WI38 (cell line): ENCODE data around the gene CREBL2.

Experiments used
- H3K4me3 ChIP-seq: 2 replicates; pipeline ENCODE4 v1.5.1; 2011; ENCODE audit warnings: low read depth, mild to moderate bottlenecking, control low read depth, low read length
- TF ChIP-seq, protein P1 (sequence below): IDR thresholded peaks from 2 replicates; pipeline ENCODE4 v1.5.1; 2012; ENCODE audit warnings: low read depth, mild to moderate bottlenecking, control low read depth, low read length

CREBL2 gene

DNA sequence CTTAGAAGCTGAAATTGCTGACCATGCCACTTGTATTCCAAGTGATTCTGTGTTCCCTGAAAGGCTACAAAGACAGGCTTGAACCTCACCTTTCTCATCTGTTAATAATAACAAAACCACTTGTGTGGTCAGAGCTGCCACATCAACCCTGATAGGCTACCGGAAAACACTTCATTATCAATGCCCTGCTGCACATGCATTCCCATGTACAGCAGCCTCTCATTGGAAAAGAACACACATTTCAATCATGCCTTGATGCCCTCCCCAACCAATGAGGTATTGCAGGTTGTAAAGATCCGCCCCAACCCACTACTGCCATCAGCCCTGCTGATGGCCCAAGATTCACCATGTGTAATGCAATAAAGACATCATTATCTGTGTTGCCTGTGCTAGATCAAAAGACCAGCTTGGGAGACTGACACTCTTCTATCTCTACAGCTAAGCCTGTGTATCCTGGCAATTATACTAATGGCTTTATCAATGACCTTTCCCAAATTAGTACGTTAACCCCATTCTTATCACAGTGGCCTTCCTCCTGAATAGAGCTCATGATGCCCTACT is 81.5 kb downstream of the CREBL2 start:
- no peak overlapping the region for H3K4me3 ChIP-seq
- TF ChIP-seq, protein P1, sequence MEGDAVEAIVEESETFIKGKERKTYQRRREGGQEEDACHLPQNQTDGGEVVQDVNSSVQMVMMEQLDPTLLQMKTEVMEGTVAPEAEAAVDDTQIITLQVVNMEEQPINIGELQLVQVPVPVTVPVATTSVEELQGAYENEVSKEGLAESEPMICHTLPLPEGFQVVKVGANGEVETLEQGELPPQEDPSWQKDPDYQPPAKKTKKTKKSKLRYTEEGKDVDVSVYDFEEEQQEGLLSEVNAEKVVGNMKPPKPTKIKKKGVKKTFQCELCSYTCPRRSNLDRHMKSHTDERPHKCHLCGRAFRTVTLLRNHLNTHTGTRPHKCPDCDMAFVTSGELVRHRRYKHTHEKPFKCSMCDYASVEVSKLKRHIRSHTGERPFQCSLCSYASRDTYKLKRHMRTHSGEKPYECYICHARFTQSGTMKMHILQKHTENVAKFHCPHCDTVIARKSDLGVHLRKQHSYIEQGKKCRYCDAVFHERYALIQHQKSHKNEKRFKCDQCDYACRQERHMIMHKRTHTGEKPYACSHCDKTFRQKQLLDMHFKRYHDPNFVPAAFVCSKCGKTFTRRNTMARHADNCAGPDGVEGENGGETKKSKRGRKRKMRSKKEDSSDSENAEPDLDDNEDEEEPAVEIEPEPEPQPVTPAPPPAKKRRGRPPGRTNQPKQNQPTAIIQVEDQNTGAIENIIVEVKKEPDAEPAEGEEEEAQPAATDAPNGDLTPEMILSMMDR, result no peak
